H1 (cell line): ENCODE measurements around the gene TMCC1. TPM values are rescaled to one million over a fixed set of nuclear protein-coding genes. Genes with fewer than 3 reads are reported as not detected.

ENCODE experiments used
- PHF8 ChIP-seq: fragments of 200-600 bp; sonication (generic); conservative IDR thresholded peaks from 2 replicates; pipeline ENCODE4 v1.7.1; 2012; ENCODE audit warnings: low read depth, mild to moderate bottlenecking, inconsistent platforms, low read length, moderate library complexity
- POLR2A ChIP-seq, 2 experiments: IDR thresholded peaks; 1 replicate in 1 of 2; 2 replicates in 1 of 2; pipeline ENCODE4 v1.6.1; 2011; ENCODE audit warnings: low read depth in 2 of 2, low read length in 2 of 2, mild to moderate bottlenecking in 2 of 2; ENCODE audit errors: control extremely low read depth in 1 of 2
- RBBP5 ChIP-seq: IDR thresholded peaks from 2 replicates; pipeline ENCODE4 v1.7.1; 2012; ENCODE audit warnings: low read depth, mild to moderate bottlenecking, inconsistent platforms, low read length, moderate library complexity, borderline replicate concordance
- SIX5 ChIP-seq: IDR thresholded peaks from 2 replicates; pipeline ENCODE4 v1.6.1; 2011; ENCODE audit warnings: mild to moderate bottlenecking, low read depth, low read length
- TAF7 ChIP-seq: optimal IDR thresholded peaks from 2 replicates; pipeline ENCODE3; 2011; ENCODE audit warnings: low read depth, mild to moderate bottlenecking, inconsistent platforms, low read length, moderate library complexity, borderline replicate concordance
- ZNF274 ChIP-seq: IDR thresholded peaks from 2 replicates; pipeline ENCODE4 v1.7.0; 2012; ENCODE audit warnings: low read length, borderline replicate concordance; ENCODE audit errors: extremely low read depth
- polyA plus RNA-seq, 7 experiments: library from polyadenylated mRNA; depleted of rRNA in 3 of 7; stranded (reverse) in 5 of 7; unstranded in 2 of 7; fragments of >200 nt in 5 of 7; fragments of 200-250 nt in 2 of 7; gene quantifications; 1 replicate in 5 of 7; 2 replicates in 1 of 7; 4 replicates in 1 of 7; pipeline versions ENCODE4 v1.2.1 to v1.2.3, GENCODE V29; 2011 to 2013; ENCODE audit warnings: missing spikeins in 2 of 7, mixed read lengths in 2 of 7
- total RNA-seq: library from RNA; stranded (reverse); fragmentation: NEBNext Ultra II Directional; extraction: Animal tissue kit (Norgen Biotek cat#: 25700); gene quantifications from 2 replicates; pipeline ENCODE4 v1.2.1, GENCODE V29; 2021

The TMCC1 gene
- total and polyA plus RNA-seq, 2 of the 8 experiments (the other 6 are each of a cell fraction or from before 2014, with no cell fraction given) = 10.4 to 27.1 TPM

DNA sequence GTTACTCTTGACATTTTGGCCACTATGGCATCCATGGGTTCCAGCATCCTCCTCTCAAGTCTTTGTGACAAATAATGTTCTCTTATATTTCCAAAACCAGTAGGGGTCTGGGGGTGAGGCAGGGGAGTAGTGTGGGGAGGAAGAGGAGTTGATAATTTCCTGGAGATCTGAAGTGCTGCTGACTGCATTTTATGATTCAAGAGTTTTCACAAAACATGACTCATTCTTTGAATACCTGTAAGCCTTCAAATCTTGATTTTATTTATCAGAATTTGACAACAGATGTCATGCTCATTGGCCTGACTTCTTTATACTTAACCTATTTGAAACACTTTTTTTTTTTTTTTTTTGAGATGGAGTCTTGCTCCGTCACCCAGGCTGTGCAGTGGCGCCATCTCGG lies 188.2 kb downstream of the TMCC1 start (continued):
- no peak for TF ChIP-seq PHF8
- TF ChIP-seq SIX5 = no peak
- TF ChIP-seq POLR2A (IDR thresholded peaks at IDR 0.05; ENCODE audit: control extremely low read depth in 1 of 2, low read depth in 2 of 2, low read length in 2 of 2) = no peak
- no peak for TF ChIP-seq TAF7
- TF ChIP-seq RBBP5 = no peak
- no peak for TF ChIP-seq ZNF274
